Midbrain (tissue), 1 donor: ENCODE measurements around the gene VHLL.

ENCODE experiments used
- DNase-seq: peaks from one replicate; lab custom pipeline; 2025; lab: John Stamatoyannopoulos, UW

The VHLL gene

GRCh38 chr1:156291226-156292061 lies 7.7 kb downstream of the VHLL start:
- peak; percentile 75 for DNase-seq

GRCh38 chr1:156289857-156290256 lies 9.2 kb downstream of the VHLL start:
- DNase-seq = no peak

GRCh38 chr1:156286061-156286460 lies 13.0 kb downstream of the VHLL start:
- DNase-seq = no peak

- no peak for DNase-seq
These were observed 13.7 kb downstream of the VHLL start for GRCh38 chr1:156285437-156285836.

DNA sequence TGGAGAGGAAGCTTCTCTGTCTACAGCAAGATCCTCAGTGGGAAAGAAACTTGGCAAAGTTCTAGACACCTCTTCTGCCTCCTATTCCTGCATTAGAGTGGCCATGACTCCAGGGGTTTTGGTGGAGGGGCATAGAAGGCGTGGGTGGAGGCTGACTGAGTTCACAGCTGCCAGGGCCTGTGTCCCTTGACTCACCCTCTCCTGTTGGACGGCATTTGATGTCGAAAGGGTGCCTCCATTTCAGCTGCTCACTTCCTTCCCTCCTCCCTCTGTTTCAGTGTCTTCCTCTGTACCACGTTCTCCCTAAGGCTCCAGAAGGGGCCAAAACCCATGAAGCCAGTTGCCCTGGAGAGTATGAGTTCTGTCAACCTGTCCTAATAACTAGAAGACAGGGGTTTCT lies 14.3 kb downstream of the VHLL start:
- no peak for DNase-seq

GRCh38 chr1:156284112-156284511 lies 15.0 kb downstream of the VHLL start, which contains the start of gene TMEM79:
TMEM79 (plus strand) TSS chr1:156284325; CDS start chr1:156285227, 902 bp downstream.
- no peak for DNase-seq

- DNase-seq = no peak
These were observed 15.6 kb downstream of the VHLL start for GRCh38 chr1:156283521-156283920.

- peak; percentile 97 for DNase-seq
These were observed 16.5 kb downstream of the VHLL start, which contains the start of gene SMG5 for GRCh38 chr1:156282479-156283222. SMG5 (minus strand) TSS chr1:156282825; CDS start chr1:156282680, 145 bp downstream.

DNA sequence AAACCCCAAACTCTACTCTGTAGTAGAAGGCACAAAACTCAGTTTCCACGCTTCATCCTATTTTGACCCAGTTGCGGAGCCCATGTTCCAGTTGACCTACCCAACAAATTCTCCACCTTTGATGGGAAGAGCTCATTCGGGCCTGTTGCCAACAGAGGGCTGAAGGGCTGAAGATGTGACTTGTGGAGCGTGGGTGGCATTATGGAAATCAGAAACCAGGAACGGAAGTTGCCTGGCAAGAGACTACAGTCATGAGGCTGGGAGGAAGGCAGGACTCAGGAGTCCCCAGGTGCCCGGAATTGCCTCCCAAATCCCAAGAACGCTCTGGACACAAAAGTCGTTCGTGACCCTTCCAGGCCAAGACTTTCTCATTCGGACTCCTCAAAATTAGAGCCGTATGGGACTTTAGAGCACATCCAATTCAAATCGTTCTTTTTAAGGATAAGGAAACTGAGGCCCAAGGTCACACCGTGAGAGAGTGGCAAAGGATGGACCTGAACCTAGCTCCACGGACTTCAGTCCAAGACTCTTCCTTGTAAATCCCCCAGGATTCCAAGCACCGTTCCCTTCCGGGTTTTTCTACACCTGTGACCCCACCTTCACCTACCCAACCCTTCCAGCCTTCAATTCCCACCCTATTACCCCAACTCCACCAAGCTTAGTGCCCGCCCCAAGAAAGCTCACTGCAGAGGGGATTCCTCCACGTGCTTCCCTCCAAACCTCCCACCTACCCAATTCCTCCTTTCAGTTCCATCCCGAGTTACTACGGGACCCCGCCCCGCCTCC lies 17.2 kb downstream of the VHLL start:
- no peak for DNase-seq

DNA sequence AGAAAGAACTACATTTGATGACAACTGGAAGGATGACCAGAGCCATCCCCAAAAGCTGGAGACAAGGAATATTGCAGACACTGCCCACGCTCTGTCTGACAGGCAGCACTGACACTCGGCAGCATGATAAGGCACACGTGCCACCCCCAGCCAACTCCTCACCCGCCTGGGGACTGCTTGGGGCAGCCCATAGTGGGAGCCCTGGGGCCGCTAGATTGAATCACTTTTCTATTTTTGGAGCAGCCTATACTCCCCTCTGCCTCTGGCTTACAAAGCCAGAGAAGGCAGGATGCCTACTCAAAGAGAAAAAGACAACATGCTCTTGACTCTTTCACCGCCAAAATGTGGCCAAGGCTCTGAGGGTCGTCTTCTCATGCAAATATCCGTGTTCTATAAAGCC lies 17.8 kb downstream of the VHLL start:
- DNase-seq = no peak

GRCh38 chr1:156279837-156280236 lies 19.3 kb downstream of the VHLL start:
- no peak for DNase-seq

DNA sequence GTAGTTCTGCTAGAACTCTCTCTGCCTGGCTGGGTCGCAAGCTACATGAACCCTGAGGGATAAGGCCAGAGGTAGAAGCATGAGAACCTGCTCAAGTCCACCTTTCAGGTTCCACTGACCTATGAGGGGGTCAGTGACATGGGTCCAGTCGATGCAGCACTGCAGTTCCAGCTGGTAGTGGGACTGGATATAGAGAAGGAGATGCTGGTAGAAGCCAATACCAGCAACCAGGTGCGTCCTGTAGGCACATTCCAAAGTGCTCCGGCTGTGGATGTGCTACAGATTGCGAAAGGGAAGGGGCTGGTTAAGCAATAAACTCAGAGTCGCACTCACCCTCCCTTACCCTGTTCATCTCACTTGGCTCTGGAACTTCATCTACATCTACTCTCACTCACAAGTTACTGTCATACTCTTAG lies 22.1 kb downstream of the VHLL start:
- no peak for DNase-seq

DNA sequence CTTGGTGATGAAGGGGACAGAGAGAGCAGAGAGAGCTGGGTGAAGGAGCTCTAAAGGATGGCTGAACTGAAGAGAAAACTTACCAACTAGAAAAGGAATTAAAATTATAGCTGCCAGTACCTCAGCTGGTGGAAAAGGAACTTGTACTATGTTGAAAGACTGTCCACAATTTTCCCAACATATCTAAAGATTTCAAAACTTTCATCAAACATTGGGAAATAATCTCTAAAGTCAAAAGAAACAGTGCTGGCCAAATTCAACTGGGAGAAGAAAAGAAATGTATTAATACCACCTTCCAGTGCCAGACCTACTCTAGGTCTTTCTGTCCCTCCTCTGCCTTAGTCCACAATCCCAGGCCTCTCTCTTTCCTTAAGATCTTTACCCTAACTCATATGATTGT lies 22.6 kb downstream of the VHLL start:
- no peak for DNase-seq

- DNase-seq = no peak
These were observed 28.8 kb downstream of the VHLL start for GRCh38 chr1:156270314-156270713.

- no peak for DNase-seq
These were observed 30.8 kb downstream of the VHLL start for GRCh38 chr1:156268336-156268735.

- DNase-seq = no peak
These were observed 33.1 kb downstream of the VHLL start for GRCh38 chr1:156266051-156266450.

DNA sequence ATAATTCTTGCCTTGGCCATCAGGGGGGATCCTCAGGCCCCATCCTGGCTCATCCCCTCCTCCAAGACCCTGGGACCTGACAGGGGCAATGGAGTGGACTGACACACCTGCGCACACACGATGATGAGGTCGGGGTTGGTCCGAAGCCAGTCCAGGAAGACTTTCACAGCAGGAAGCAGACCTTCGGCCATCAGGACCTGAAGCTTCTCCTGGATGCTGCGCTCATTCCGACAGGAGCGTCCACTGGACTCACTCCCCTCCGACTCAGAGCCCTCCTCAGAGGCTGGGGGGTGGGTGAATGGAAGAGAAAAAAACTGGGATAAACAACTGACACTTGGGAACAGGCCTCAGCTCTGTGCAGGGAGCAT lies 35.8 kb downstream of the VHLL start:
- no peak for DNase-seq

- no peak for DNase-seq
These were observed 36.4 kb downstream of the VHLL start for GRCh38 chr1:156262461-156263287.

- DNase-seq = peak; percentile 52
These were observed 38.2 kb downstream of the VHLL start for GRCh38 chr1:156260896-156261295.

DNA sequence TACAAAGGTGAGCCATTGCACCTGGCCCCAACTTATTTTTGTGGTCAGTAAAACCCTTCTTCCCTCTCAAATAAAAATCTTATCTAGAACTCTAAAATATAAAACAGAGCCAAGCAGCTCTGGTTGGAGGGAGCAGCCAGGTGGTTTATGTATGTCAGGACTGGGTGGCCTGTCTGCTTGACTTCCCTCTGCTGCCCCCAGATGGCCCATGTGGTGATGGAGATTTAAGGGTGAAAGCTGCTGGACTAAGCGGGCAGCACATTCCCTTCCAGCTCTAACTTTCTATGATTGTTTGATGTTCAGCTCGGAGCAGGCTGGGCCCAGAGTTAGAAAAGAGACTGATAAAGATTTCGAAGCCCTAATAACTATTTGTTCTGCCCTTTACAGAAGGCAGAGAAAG lies 39.3 kb downstream of the VHLL start:
- DNase-seq = peak; percentile 59

DNA sequence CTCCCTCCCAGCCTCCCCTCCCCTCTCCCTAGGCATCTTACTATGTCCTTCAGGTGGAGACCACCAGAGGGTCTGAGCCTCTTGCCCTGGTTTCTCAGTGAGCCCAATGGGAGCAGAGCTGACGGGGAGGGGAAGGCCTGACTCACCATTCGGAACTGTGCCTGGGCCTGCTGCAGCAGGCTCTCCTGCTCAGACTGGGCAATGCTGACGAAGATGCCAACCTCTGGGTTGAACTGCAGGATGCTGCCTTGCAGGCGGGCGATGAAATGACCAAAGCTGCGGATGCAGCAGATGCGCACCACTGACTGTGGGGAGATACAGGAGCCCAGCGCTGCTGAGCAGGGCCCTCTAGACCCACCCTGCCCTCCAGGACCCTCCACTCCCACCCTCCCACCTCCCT lies 40.2 kb downstream of the VHLL start:
- DNase-seq = no peak
